ENCODE measurements around the gene DYSF.

GRCh38 chr2:71719520-71720282, 266.3 kb downstream of the DYSF start:
- no peak for TF ChIP-seq CTCF (IDR thresholded peaks at IDR 0.05; ENCODE audit: low read length)
- TF ChIP-seq EZH2phosphoT487 (IDR thresholded peaks at IDR 0.05; ENCODE audit: low read length): no peak
- no peak for TF ChIP-seq EZH2 (optimal IDR thresholded peaks at IDR 0.05; ENCODE audit: low read depth, low read length)
